HepG2 (cell line): ENCODE measurements around the gene PSMB11. TPM values are rescaled to one million over a fixed set of nuclear protein-coding genes. Genes with fewer than 3 reads are reported as not detected.

Source experiments
- CBFB ChIP-seq: sonication (generic); formaldehyde crosslinking; IDR thresholded peaks from 2 replicates; pipeline ENCODE4 v1.4.0; 2020; ENCODE audit warnings: missing genetic modification reagents
- ELF4 ChIP-seq: sonication (generic); formaldehyde crosslinking; IDR thresholded peaks from 2 replicates; pipeline ENCODE4 v1.5.0; 2020; ENCODE audit warnings: missing genetic modification reagents, mild to moderate bottlenecking, moderate library complexity, borderline replicate concordance
- HDAC6 ChIP-seq: fragments of 200-600 bp; sonication (generic); IDR thresholded peaks from 2 replicates; pipeline ENCODE4 v1.7.0; 2017; ENCODE audit warnings: mild to moderate bottlenecking, antibody characterized with exemption, low read length, low read depth
- HOXA9 ChIP-seq: sonication (generic); formaldehyde crosslinking; IDR thresholded peaks from 2 replicates; pipeline ENCODE4 v1.8.1; 2022; ENCODE audit warnings: missing genetic modification reagents, mild to moderate bottlenecking, moderate library complexity, borderline replicate concordance
- IKZF5 ChIP-seq: IDR thresholded peaks from 2 replicates; pipeline ENCODE4 v1.6.1; 2018; ENCODE audit warnings: missing genetic modification reagents, mild to moderate bottlenecking, missing compliant biosample characterization
- NFE2L1 ChIP-seq: sonication (generic); formaldehyde crosslinking; IDR thresholded peaks from 2 replicates; pipeline ENCODE4 v1.4.0; 2020; ENCODE audit warnings: missing genetic modification reagents, mild to moderate bottlenecking, borderline replicate concordance
- RELA ChIP-seq: sonication (generic); formaldehyde crosslinking; IDR thresholded peaks from 2 replicates; pipeline ENCODE4 v1.4.0; 2020; ENCODE audit warnings: missing genetic modification reagents
- SETDB1 ChIP-seq: sonication (generic); formaldehyde crosslinking; IDR thresholded peaks from 2 replicates; pipeline ENCODE4 v1.5.1; 2020; ENCODE audit warnings: missing genetic modification reagents, mild to moderate bottlenecking, borderline replicate concordance
- THAP7 ChIP-seq: sonication (generic); formaldehyde crosslinking; IDR thresholded peaks from 2 replicates; pipeline ENCODE4 v1.8.1; 2023; ENCODE audit warnings: mild to moderate bottlenecking, missing genetic modification reagents
- ZMYM2 ChIP-seq: sonication (generic); formaldehyde crosslinking; IDR thresholded peaks from 2 replicates; pipeline ENCODE4 v1.8.0; 2022; ENCODE audit warnings: mild to moderate bottlenecking, missing genetic modification reagents
- ZNF234 ChIP-seq: sonication (generic); formaldehyde crosslinking; conservative IDR thresholded peaks from 2 replicates; pipeline ENCODE4 v1.5.1; 2020; ENCODE audit warnings: mild to moderate bottlenecking, missing genetic modification reagents
- ZNF260 ChIP-seq: sonication (generic); formaldehyde crosslinking; IDR thresholded peaks from 2 replicates; pipeline ENCODE4 v1.4.0; 2020; ENCODE audit warnings: missing genetic modification reagents, low read depth, mild to moderate bottlenecking, borderline replicate concordance
- ZNF317 ChIP-seq: sonication (generic); formaldehyde crosslinking; IDR thresholded peaks from 2 replicates; pipeline ENCODE4 v1.5.0; 2020; ENCODE audit warnings: mild to moderate bottlenecking, missing genetic modification reagents
- ZNF572 ChIP-seq: sonication (generic); formaldehyde crosslinking; IDR thresholded peaks from 2 replicates; pipeline ENCODE4 v1.5.1; 2020; ENCODE audit warnings: mild to moderate bottlenecking, missing genetic modification reagents
- ZNF598 ChIP-seq: sonication (generic); formaldehyde crosslinking; IDR thresholded peaks from 2 replicates; pipeline ENCODE4 v1.5.1; 2020; ENCODE audit warnings: mild to moderate bottlenecking, missing genetic modification reagents, borderline replicate concordance
- ZNF709 ChIP-seq: sonication (generic); formaldehyde crosslinking; IDR thresholded peaks from 2 replicates; pipeline ENCODE4 v1.5.0; 2020; ENCODE audit warnings: mild to moderate bottlenecking, missing genetic modification reagents
- ZNF737 ChIP-seq: sonication (generic); formaldehyde crosslinking; IDR thresholded peaks from 2 replicates; pipeline ENCODE4 v1.5.0; 2020; ENCODE audit warnings: missing genetic modification reagents, mild to moderate bottlenecking, borderline replicate concordance
- ZNF766 ChIP-seq: sonication (generic); formaldehyde crosslinking; IDR thresholded peaks from 2 replicates; pipeline ENCODE4 v1.5.0; 2020; ENCODE audit warnings: missing genetic modification reagents, borderline replicate concordance
- ZNF780A ChIP-seq: sonication (generic); formaldehyde crosslinking; IDR thresholded peaks from 2 replicates; pipeline ENCODE4 v1.8.0; 2022; ENCODE audit warnings: mild to moderate bottlenecking, missing genetic modification reagents, moderate library complexity
- ZNF781 ChIP-seq: sonication (generic); formaldehyde crosslinking; IDR thresholded peaks from 2 replicates; pipeline ENCODE4 v1.5.1; 2020; ENCODE audit warnings: borderline replicate concordance, mild to moderate bottlenecking, missing genetic modification reagents; ENCODE audit errors: not compliant biosample characterization
- ZSCAN31 ChIP-seq: sonication (generic); formaldehyde crosslinking; IDR thresholded peaks from 2 replicates; pipeline ENCODE4 v1.5.0; 2020; ENCODE audit warnings: low read depth, mild to moderate bottlenecking, missing genetic modification reagents
- polyA plus RNA-seq, 8 experiments: library from polyadenylated mRNA; depleted of rRNA in 3 of 8; stranded (reverse) in 7 of 8; unstranded in 1 of 8; fragments of >200 nt; fragmentation: Illumina TruSeq in 4 of 8; extraction: Trizol in 4 of 8; gene quantifications; 2 replicates each; pipeline versions ENCODE4 v1.2.1 to v1.2.3, GENCODE V29; 2011 to 2016; ENCODE audit warnings: low read depth in 4 of 8, missing spikeins in 1 of 8, mixed read lengths in 1 of 8; ENCODE audit not compliant: insufficient read depth in 1 of 8
- total RNA-seq, 5 experiments: library from RNA; depleted of rRNA; stranded (reverse); fragments of >200 nt; fragmentation: Illumina TruSeq; extraction: Trizol; gene quantifications; 2 replicates each; pipeline ENCODE4 v1.2.3, GENCODE V29; 2016; ENCODE audit warnings: low read depth in 1 of 5
- TF ChIP-seq, protein P1 (sequence below): sonication (generic); formaldehyde crosslinking; IDR thresholded peaks from 2 replicates; pipeline ENCODE4 v1.4.0; 2020; ENCODE audit warnings: missing genetic modification reagents, mild to moderate bottlenecking, borderline replicate concordance
- TF ChIP-seq, protein P2 (sequence below): sonication (generic); formaldehyde crosslinking; IDR thresholded peaks from 2 replicates; pipeline ENCODE4 v1.4.0; 2020; ENCODE audit warnings: missing genetic modification reagents

PSMB11 gene
- total and polyA plus RNA-seq, 2 of the 13 experiments (the other 11 are each of a cell fraction or from before 2014, with no cell fraction given), result not detected

DNA sequence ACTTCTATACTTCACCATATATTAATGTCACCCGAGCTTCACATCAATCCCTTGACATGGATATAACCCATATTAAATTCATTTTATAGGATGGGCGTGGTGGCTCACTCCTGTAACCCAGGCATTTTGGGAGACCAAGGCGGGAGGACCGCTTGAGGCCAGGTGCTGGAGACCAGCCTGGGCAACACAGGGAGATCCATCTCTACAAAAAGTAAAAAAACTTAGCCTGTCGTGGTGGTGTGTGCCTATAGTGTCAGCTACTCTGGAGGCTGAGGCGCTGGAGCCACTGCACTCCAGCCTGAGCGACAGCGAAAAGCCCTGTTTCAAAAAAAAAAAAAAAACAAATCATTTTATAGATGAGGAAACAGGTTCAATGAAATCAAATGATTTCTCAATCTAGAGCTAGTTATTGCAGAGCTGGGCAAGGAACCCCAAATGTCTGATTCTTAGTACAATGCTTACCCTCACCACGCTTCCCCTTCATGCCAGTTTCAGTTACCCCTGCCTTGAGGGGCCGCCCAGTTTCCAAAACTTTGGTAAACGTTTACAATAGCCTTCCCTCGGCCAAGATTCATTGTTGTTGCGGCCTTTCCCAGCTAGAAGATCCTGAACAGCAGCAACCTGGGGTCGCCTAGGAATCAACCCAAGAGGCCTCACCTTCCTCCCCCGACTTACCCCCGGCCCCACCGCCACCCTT, 8.1 kb upstream of the PSMB11 start (continued):
- TF ChIP-seq IKZF5 (CRISPR knock-in tag) (no peak), ELF4 (CRISPR knock-in tag) (no peak), ZNF572 (CRISPR knock-in tag) (no peak), ZNF766 (CRISPR knock-in tag) (no peak), ZNF598 (CRISPR knock-in tag) (no peak), SETDB1 (CRISPR knock-in tag) (no peak), ZNF780A (CRISPR knock-in tag) (no peak), ZNF737 (CRISPR knock-in tag) (no peak), NFE2L1 (CRISPR knock-in tag) (no peak), RELA (CRISPR knock-in tag) (0 out of 2 replicates have a peak, but pooled peaks have one; percentile 12), CBFB (CRISPR knock-in tag) (no peak), THAP7 (CRISPR knock-in tag) (peak; percentile 13; the same call in 1 of the 2 replicates), ZNF709 (no peak), ZNF260 (CRISPR knock-in tag) (no peak), ZNF234 (no peak), ZSCAN31 (CRISPR knock-in tag) (no peak), HDAC6 (peak; percentile 18; the same call in 1 of the 2 replicates), ZNF317 (no peak), ZNF781 (CRISPR knock-in tag) (no peak), ZMYM2 (no peak), HOXA9 (CRISPR knock-in tag) (no peak)
- TF ChIP-seq, protein P1, sequence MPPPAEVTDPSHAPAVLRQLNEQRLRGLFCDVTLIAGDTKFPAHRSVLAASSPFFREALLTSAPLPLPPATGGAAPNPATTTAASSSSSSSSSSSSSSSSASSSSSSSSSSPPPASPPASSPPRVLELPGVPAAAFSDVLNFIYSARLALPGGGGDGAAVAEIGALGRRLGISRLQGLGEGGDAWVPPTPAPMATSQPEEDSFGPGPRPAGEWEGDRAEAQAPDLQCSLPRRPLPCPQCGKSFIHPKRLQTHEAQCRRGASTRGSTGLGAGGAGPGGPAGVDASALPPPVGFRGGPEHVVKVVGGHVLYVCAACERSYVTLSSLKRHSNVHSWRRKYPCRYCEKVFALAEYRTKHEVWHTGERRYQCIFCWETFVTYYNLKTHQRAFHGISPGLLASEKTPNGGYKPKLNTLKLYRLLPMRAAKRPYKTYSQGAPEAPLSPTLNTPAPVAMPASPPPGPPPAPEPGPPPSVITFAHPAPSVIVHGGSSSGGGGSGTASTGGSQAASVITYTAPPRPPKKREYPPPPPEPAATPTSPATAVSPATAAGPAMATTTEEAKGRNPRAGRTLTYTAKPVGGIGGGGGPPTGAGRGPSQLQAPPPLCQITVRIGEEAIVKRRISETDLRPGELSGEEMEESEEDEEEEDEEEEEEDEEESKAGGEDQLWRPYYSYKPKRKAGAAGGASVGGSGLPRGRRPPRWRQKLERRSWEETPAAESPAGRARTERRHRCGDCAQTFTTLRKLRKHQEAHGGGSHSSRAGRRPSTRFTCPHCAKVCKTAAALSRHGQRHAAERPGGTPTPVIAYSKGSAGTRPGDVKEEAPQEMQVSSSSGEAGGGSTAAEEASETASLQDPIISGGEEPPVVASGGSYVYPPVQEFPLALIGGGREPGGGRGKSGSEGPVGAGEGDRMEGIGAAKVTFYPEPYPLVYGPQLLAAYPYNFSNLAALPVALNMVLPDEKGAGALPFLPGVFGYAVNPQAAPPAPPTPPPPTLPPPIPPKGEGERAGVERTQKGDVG (CRISPR knock-in tag), result peak; percentile 89; the same call in 1 of the 2 replicates
- TF ChIP-seq, protein P2, sequence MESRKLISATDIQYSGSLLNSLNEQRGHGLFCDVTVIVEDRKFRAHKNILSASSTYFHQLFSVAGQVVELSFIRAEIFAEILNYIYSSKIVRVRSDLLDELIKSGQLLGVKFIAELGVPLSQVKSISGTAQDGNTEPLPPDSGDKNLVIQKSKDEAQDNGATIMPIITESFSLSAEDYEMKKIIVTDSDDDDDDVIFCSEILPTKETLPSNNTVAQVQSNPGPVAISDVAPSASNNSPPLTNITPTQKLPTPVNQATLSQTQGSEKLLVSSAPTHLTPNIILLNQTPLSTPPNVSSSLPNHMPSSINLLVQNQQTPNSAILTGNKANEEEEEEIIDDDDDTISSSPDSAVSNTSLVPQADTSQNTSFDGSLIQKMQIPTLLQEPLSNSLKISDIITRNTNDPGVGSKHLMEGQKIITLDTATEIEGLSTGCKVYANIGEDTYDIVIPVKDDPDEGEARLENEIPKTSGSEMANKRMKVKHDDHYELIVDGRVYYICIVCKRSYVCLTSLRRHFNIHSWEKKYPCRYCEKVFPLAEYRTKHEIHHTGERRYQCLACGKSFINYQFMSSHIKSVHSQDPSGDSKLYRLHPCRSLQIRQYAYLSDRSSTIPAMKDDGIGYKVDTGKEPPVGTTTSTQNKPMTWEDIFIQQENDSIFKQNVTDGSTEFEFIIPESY (CRISPR knock-in tag), result no peak
